Hematopoietic multipotent progenitor cell treated with erythropoietin and hydrocortisone succinate and interleukin-3 and kit ligand, for 8 days (in vitro differentiated cells): ENCODE results near the gene OR2H2.

Experiments
- DNase-seq: peaks from one replicate; pipeline ENCODE4 v3.0.0-alpha.2; 2015

Gene OR2H2

DNA sequence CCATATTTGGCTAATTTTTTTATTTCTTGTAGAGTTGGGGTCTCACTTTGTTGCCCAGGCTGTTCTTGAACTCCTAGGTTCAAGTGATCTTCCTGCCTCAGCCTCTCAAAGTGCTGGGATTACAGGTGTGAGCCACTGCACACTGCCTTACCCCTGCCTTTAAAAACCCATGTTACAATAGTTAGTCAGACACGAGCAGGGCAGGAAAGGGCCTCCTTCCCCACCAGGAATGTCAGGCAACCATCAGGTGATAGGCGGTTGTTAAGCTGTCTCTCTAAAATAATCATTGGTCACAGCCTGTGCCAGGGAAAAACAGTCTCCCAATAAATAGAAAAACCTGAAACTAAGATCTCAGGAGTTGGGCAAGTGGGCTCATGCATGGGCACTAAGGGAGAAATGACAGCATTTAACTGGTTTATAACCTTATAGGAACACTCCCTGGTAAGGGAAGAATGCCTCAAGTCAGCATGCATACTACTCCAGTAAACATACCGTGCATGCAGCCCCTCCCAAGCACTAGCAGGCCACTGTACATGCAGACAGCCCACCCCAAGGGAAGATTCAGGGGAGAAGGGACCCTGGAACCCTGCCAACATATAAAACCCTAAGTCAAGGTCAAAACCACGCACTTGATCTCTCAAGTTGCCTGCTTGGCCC, 8.4 kb downstream of the OR2H2 start:
- no peak for DNase-seq

DNA sequence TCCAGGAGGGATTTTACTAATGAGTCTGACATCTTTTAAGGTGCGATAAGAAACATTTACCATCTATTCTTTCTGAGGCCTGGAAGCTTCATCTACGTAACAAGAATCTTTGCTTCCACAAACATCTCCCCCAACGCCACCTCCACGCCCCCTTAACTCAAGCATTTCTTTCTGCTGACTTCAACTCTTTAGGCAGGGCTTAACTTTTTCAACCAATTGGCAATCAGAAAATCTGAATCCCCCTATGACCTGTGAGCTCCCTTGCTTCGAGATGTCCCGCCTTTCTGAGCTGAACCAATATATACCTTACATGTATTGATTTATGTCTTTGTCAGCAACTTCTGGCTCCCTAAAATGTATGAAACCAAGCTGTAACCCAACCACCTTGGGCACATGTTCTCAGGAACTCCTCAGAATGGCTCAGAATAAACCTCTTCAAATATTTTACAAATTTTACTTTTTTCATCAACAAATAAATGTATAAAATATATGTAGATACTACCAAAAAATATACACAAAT, 11.5 kb downstream of the OR2H2 start:
- no peak for DNase-seq

DNA sequence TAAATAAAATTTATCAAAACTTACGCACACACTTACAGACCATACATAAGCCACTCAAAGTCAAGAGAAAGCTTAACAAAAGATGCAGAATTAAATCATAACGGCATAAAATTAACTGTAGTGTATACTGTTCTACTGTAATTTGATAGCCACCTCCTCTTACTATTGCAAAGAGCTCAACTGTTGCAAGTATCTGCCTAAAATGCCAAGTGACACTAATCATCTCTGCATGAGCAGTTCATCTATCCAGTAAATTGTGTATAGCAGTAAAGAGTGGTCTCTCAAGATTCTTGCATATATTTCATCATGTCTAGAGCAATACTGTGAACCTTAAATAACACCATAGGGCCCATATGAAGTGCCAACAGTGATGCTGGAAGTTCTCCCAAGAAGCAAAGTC, 12.3 kb downstream of the OR2H2 start:
- no peak for DNase-seq

DNA sequence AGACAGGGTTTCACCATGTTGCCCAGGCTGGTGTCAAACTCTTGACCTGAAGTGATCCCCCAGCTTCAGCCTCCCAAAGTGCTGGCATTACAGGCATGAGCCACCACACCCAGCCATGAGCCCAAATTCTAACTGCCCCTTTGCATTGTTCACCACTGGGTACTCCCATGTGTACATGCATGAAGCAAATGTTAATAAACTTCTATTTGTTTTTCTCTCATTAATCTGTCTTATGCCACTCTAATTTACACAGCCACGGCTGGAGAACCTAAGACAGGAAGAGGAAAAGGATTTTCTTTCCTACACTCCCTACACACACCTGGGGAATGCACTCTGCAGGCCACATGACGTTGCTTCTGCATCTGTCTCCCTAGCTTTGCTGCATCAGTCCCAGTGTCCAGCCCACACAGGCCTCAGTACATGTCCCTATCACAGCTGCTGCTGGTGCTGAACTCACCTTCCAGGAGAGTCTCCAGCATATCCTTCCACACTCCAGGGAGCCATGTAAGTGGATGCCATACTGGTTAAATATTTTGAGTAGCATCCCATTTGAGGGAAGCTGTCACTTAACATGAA, 13.3 kb downstream of the OR2H2 start:
- DNase-seq: no peak

DNA sequence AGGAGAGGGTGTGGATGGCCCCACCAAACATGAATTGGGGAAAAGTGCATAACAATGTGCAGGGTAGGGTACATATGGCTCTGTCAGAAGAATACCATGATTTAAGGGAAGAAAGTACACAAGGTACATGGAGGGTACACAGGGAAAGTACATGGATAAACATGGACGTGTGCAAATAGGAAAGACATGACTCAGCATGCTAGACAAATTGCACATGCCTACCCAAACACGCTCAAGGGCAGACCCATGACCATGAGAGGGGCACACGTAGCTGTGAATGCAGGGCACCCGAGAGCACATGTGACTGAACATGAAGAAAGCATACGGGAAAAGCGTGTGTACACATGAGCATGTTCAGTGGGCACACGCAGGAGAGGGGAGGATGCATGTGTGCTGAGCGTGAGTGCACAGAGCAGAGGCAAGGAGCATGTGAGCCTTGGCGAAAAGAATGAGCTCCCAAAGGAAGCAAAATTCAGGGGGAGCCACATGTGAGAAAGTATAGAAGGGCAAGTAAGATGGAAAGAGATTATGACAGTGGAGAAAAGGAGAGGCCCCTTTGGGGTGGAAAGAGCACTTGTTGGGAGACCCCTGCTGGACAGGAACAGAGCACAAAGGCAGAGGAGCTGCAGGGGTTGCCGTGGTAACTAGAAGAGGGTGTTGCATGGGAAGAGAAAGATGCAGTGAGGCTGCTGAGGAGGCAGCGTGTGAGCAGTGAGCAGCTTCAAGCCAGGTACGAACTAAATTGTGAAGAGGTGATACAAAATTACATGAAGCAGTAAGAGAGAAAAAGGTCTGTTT, 17.8 kb downstream of the OR2H2 start:
- DNase-seq: peak; percentile 25

DNA sequence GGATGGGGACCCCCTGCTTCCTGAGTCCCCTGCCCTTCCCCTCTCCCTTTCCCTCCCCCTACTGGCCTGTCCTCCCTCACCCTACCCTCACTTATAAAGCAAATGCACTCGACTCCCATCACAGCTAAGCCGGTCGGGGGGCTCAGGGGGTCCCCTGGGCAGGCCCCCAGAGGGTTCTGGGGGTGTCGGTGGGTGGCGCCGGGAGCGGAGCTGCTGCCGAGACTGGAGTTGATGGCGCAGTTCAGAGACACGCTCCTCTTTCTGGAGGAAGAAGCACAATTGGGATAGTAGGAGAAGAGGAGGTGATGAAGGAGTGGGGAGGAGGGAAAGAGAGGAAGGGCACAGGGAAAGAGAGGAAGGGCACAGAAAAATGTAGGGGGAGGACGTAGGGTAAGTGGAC, 18.5 kb downstream of the OR2H2 start:
- DNase-seq: no peak

DNA sequence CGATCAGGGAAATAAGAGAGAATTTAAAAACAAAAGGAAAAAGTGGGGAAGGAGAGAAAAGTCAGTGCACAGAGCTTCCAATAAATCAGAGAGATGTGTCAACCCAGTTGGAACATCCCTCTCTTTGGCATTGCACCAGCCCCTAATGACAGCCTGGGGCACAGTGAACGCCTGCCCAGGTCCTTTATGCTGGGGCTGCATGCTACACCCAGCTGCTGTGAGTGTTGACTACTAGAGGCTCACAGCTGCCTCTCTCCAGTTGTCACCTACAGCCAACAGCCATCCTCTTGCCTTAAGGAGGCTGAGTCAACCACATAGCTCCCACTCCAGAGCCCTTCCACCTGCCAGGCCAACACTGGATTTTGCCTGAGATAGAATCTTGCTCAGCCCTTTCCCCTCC, 19.0 kb downstream of the OR2H2 start:
- no peak for DNase-seq

DNA sequence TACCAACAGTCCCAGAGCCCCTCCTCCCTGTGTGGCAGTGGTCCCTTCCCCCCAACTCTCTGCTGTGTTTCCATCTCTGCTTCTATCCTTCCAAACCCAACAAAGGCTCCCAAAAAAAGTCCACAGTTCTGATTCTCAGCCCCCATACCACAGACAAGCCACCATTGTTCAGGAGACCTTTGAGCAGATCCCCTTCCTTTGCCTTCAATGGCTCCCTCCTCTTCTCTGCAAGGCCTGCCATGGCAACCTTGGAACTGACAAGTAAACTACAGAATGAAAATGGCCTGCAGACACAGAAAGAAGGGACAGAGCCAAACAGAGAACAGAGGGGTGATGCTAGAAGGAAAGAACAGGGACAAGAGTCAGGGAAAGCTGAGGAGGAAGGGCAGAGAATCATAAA, 23.2 kb downstream of the OR2H2 start:
- DNase-seq: no peak

DNA sequence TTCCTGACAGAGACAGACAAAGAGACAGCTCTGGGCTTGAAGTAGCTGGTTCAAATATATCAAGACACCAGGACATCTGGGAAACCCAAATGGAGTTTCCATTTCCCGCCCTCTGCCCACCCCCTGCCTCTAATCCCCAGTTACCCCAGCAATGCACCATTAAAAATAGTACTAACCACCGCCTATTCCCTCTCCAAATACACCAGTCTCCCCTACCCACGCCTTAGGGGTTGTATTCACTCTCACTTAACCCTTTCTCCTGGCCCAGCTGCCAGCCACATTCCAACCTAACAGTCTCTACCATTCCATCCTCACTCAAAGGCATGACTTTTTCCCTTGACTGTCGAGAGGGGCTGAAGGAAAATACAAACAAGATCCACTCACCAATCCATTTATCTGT, 25.6 kb downstream of the OR2H2 start:
- DNase-seq: no peak

DNA sequence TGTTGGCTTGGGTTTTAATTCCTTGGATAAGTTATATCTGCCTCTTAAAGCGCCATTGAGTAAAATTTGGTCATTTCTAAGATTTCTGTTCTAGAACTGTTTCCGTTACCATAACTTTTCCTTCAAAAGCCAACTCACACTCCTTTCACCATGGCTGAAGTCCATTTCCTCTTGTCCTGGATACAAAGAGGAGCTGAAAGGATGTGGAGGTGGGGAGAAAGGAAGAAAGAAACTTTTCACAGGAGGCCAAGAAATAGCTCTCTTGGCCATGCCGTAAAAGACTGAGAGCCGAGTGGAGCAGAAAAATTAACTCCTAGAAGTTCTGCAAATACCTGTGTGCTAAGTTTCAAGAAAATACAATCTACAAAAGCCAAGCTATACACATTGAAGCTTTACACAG, 26.5 kb downstream of the OR2H2 start:
- DNase-seq: no peak

DNA sequence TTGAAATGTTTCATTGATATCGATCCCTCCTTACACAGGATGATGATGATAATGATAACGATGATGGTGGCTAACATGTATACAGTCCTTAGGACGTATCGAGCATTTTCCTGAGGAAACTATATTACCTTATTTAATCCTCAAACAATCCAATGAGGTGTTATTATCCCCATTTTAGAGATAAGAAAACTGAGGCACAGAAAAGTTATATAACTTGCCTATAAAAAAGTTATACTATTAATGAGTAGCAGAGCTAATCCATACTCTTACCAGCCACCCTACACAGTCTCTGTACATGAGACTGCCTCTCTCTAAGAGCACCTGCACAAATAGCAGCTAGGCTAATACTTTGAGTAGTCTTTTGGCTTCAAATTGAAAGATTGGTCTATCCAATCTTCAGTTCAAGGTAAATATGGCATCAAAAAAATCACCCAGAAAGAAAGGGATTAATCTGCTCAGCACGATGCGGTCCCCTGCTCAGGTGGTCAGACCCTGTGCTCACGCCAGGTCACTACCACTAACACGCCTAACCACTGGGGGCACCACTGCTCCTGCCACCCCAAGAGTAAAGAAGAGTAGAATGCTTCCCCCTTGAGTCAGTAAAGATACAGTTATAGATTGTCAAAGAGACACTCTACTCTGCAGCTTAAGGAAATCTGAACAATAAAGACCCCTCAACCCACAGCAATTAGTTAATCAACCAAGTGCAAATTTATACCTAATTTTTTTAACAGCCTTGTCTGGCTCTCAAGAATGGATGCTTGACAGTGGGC, 33.0 kb downstream of the OR2H2 start:
- no peak for DNase-seq

DNA sequence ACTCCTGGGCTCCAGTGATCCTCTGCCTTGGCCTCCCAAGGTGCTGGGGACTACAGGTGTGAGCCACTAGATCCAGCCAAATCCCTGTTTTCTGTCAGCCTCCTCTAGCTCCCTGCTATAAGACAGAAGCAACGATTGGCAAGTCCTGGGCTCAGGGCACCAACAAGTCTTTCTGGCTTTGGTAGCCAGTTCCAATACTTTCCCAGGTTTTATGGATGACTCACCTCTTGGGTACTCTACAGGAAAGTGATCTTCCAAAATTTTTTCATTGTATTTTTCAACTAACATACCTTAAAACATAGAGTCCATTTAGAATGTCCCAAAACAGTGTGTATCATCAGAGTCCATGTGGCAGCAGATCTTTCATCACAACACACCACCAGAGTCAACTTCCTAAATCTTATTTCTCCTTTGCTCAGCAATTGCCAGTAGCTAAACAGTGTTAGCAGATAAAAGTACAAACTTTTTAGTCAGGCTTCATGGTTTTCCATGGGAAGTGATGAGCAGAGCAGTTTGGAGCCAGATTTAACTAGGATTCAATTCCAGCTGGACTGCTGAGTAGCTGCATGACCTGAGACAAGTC, 34.7 kb downstream of the OR2H2 start:
- no peak for DNase-seq

DNA sequence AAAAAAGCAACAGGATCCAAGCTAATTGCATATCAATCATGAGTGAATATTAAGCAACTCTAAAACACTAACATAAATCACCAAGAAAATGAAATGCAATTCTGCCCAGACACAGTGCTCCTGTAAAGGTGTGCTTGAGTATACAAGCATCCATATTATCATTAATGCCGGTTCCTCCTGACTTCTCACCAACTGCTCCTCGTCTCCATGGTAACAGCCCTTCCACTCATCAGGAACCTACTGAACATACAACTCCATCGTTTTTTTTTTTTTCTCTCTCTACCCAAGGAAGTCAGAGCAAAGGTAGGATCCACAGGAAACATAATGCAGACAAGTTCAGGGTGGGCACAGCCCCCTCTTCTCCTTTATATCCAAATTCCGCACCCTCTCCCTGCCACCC, 35.7 kb downstream of the OR2H2 start:
- no peak for DNase-seq

DNA sequence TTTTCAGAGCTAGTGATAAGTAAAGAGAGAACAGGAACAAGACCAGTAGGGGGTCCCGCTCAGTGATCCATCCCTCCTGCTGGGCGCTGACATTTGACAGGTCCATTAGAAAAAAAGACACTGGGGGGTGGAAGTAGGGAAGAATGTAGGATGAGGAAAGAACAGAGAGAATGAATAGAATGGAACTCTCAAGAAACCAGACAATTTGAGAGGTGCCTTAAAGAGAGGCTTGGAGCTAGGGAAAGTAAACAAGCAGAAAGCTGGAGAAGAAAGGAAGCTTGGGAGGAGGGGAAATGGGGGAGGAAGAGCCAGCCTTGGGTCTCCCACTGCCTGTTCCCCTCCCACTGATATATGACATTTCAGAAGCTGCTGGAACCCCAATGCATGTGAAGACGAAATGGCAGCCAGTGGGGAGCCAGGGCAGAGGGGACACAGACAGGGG, 39.6 kb downstream of the OR2H2 start:
- DNase-seq: no peak

DNA sequence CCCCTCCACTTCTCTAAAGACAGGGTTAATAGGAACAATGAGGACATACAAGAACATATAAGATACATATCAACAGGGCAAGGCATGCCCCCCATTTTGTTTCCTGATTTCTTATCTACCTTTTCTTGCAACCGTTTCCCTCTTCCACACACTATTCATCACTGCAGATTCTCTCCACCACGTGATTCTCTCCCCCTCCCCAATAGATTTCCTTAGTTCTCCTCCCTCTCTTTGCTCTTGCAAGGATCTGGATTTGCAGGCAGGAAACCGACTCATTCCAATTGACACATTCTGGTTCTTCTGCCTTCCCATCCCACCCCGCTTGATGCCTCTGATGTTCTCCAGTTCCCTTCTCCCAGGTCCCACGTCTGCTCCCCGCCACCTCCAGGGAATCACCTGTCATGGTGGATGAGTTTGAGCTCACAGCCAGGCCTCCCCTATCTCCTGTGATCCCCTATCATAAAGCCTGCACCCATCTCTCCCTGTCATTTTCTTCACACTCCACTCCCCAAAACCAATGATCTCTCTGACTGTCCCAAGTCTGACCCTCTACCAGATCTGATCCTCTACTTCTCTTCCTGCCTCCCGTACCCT, 40.5 kb downstream of the OR2H2 start:
- no peak for DNase-seq

DNA sequence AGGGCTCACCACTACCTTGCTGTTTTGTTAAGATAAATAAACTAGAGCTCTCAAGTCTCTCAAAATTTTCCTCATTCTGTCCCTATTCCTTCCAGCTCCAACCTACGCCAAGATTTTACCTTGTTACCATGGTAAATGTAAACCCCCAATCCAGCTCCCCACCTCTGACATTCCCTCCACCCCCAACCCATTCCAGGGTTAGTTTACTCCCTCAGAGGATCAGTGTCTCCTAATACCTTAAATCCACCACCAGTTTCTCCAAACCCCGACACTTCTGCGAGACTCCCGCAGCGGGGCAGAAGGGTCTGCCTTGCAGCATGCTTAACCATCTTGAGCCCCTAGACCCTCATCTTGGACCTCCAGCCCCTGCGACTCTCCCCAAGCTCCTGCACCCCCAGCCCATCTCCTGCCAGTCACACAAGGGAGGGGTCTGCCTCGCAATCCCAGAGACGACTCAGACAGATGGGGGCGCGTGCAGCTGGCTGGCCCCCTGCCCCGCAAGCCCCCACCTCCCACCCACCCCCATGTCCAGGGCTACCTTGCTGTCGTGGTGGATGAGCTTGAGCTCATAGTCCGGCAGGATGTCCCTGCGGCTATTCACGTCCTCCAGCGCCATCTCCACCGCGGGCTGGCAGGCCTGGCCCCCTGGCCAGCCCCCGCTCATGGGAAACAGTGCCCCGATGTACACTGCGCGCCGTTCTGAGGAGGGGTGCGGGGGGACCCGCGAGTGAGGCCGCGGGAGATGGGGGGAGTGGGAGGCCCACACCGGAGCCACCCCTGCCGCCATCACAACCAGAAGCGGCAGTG, 42.2 kb downstream of the OR2H2 start:
- DNase-seq: no peak

DNA sequence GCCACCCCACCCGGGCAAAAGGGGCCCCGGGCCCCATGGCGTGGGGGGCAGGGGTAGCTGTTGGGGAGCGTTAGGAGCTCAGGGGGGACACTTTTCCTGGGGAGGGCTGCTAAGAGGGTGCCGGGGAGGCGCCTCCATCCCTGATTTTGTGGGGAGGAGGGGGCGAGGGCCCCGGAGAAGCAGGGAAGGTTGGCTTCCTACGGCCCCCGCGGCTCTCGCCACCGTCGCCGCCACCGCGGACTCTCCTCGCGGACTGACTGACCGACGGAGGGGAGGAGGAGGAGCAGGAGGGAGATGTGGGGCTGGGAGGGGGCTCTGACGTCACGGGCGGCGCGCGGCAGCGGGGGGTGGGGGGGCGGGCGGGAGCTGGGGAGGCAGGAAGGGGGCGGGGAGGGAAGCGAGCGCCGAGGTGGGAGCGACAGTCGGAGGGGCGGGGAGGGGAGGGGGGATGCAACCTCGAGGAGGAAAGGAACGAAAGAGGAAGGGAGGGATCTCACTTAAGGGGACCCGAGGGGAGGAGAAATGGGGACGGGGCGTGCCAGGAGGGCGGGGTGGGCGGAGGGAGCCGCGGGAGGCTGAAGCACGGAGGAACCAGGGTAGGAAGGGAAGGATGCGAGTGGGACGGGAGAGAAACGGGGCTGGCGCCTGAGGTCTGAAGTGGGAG, 43.0 kb downstream of the OR2H2 start:
- DNase-seq: no peak

DNA sequence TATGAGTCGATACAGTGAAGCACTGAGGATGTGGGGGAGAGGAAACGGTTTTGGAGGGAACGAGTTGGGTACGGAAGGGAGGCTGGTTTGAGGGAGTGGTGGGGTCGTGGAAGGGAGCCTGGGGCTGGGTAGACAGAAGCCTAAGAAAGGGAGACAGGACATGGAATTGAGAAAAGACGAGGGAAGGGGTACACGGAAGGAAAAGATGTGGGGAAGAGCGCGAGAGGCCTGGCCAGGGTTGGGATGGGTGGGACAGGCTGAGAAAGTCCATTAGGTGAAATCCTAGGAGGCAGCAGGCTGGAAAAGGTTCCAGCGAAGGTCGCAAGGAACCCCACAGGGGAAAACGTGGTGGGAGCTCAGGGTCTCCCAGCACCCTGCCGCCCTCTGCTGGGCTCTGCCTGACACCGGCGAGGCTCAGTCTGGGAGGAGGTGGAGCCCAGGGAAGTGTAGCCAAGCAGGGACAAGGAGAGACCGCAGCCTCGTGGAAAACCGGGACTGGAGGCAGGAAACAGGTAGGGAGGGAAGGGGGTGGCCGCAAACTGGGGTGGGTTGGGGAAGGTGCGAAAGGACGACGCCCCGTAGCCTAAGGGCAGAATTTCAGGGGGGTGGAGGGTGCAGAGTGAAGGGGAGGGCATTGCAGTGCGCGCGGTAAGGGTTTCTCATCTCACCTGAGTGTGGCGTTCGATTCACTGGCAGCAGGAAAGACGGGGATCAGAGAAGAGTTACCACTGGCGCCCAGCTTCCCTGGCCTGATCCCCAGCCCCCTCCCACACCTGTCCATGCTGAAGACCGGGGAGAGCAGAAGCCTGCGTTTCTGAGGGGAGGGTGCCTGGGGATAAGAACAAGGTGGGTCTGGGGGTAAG, 43.7 kb downstream of the OR2H2 start:
- DNase-seq: peak; percentile 33

DNA sequence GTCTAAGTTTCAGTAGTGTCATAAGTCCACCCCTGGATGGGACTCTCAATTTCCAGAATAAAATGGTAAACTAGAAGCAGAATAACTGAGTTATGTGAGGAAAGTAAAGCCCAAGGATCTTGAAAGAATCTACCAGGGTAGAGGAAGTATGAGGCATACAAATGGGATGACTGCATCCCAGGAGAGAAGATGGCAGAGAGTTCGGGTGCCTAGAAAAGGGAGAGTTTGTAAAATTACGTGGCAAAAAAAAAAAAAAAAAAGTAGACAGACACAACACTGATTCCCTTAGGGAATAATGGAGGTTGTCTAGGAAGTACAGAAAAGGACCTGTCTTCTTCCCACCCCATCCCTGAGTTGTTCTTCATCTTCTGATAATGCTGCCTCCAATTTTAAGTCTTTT, 44.6 kb downstream of the OR2H2 start:
- no peak for DNase-seq

DNA sequence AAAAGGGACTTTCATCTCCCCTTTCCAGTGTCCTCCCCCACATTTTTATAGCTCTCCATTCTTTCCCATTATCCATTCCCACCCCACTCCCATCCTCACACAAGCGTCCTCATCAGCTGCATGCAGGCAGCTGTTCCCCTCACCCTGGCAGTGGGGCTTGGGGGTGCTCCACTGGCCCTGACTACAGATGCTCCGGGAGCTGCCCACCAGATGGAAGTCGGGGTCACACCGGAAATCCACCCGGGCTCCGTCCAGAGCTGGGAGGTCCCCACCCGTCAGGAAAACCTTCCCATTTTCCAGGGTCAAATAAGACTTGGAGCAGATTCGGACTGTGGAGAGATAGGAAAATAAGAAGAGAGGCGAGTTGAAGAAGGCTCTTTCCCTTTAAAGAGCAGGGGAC, 45.4 kb downstream of the OR2H2 start:
- no peak for DNase-seq
